HCT116 (cell line): ENCODE results near the gene PIP5K1A. TPM values are rescaled to one million over a fixed set of nuclear protein-coding genes. Genes with fewer than 3 reads are reported as not detected.

Experiments
- ATAC-seq: fragments of 200-7000 bp; cut with Tn5 transposase; 2 replicates; pipeline ENCODE4 v1.9.1; 2020; ENCODE audit warnings: mild to moderate bottlenecking, moderate library complexity
- BruUV-seq: library from RNA; stranded (reverse); fragments of 400-500 nt; replicated peaks from 2 replicates; lab custom pipeline; 2021; lab: Mats Ljungman, UMichigan
- CTCF ChIA-PET: fragments of 300-600 bp; sonication (Branson Sonifier 250); formaldehyde crosslinking; loops from one replicate; lab custom pipeline; 2021; ENCODE audit warnings: antibody characterized with exemption; lab: Charles Lee
- POLR2A ChIA-PET: fragments of 300-600, 350-600 bp; sonication (Branson Sonifier 250); formaldehyde crosslinking; loops from one replicate; lab custom pipeline; 2021; ENCODE audit warnings: antibody characterized with exemption; lab: Charles Lee
- RAD21 ChIA-PET, 2 experiments: fragments of 300-600 bp; sonication (Branson Sonifier 250); formaldehyde crosslinking; loops; one replicate each; lab custom pipeline; 2023; ENCODE audit warnings: low total read pairs in 2 of 2; ENCODE audit not compliant: uncharacterized antibody in 2 of 2, unreplicated experiment in 2 of 2, low non-redundant PET in 1 of 2; lab: Charles Lee
- DNase-seq: peaks from one replicate; pipeline ENCODE4 v3.0.0-alpha.2; 2010; ENCODE audit warnings: low read depth, low spot score
- H2AFZ ChIP-seq: fragments of 200-600 bp; shearing (Covaris generic), sonication (generic); 2 replicates; pipeline ENCODE4 v1.6.1; 2017; ENCODE audit warnings: low read depth, mixed run types, mixed read lengths, antibody characterized with exemption, low read length; ENCODE audit not compliant: poor library complexity, severe bottlenecking
- H3K27ac ChIP-seq: 2 replicates; pipeline ENCODE4 v1.5.1; 2012; ENCODE audit warnings: low read depth, low read length
- H3K27me3 ChIP-seq: fragments of 200-600 bp; sonication (generic); 2 replicates; pipeline ENCODE4 v1.6.1; 2016; ENCODE audit warnings: mixed run types, low read length, mixed read lengths; ENCODE audit not compliant: insufficient read depth
- H3K36me3 ChIP-seq, 2 experiments: fragments of 200-500 bp in 1 of 2; fragments of 200-600 bp in 1 of 2; sonication (Bioruptor generic) in 1 of 2; sonication (generic) in 1 of 2; 2 replicates each; pipeline versions ENCODE4 v1.5.1 to v1.6.1; 2014 to 2016; ENCODE audit warnings: low read length in 2 of 2, inconsistent platforms in 1 of 2, mixed read lengths in 1 of 2, mixed run types in 1 of 2; ENCODE audit not compliant: insufficient read depth in 2 of 2, control insufficient read depth in 1 of 2
- H3K4me1 ChIP-seq, 2 experiments: fragments of 200-600 bp in 1 of 2; sonication (generic) in 1 of 2; 2 replicates each; pipeline versions ENCODE4 v1.5.1 to v1.6.1; 2012 to 2017; ENCODE audit warnings: low read length in 2 of 2, inconsistent platforms in 1 of 2, mild to moderate bottlenecking in 1 of 2, mixed read lengths in 1 of 2, mixed run types in 1 of 2, moderate library complexity in 1 of 2; ENCODE audit not compliant: insufficient read depth in 2 of 2, control insufficient read depth in 1 of 2
- H3K4me2 ChIP-seq: fragments of 200-600 bp; sonication (generic); 2 replicates; pipeline ENCODE4 v1.6.1; 2017; ENCODE audit warnings: mixed run types, low read length, mixed read lengths
- H3K4me3 ChIP-seq, 2 experiments: fragments of 200-600 bp in 1 of 2; sonication (generic) in 1 of 2; replicated peaks in 1 of 2; 2 replicates each; pipeline ENCODE4 v1.5.1; 2011 to 2016; ENCODE audit warnings: low read length in 2 of 2, control low read depth in 1 of 2, low read depth in 1 of 2, mild to moderate bottlenecking in 1 of 2, mixed read lengths in 1 of 2, mixed run types in 1 of 2
- H3K79me2 ChIP-seq: fragments of 200-600 bp; sonication (generic); 2 replicates; pipeline ENCODE4 v1.6.1; 2017; ENCODE audit warnings: mild to moderate bottlenecking, mixed run types, low read length, moderate library complexity, mixed read lengths; ENCODE audit not compliant: insufficient read depth
- H3K9ac ChIP-seq: fragments of 200-600 bp; sonication (generic); 2 replicates; pipeline ENCODE4 v1.6.1; 2016; ENCODE audit warnings: low read length, mixed read lengths
- H3K9me2 ChIP-seq: fragments of 200-600 bp; sonication (generic), shearing (Covaris generic); 2 replicates; pipeline ENCODE4 v1.6.1; 2017; ENCODE audit warnings: mixed run types, mild to moderate bottlenecking, moderate library complexity; ENCODE audit not compliant: insufficient read depth
- H3K9me3 ChIP-seq, 2 experiments: fragments of 200-500 bp in 1 of 2; fragments of 200-600 bp in 1 of 2; sonication (Bioruptor generic) in 1 of 2; sonication (generic) in 1 of 2; 2 replicates each; pipeline ENCODE4 v1.6.1; 2014 to 2017; ENCODE audit warnings: low read length in 2 of 2, mixed read lengths in 2 of 2, inconsistent platforms in 1 of 2, low read depth in 1 of 2, mild to moderate bottlenecking in 1 of 2, mixed run types in 1 of 2, moderate library complexity in 1 of 2; ENCODE audit not compliant: control insufficient read depth in 1 of 2, insufficient read depth in 1 of 2
- H4K20me1 ChIP-seq: fragments of 200-600 bp; sonication (generic), shearing (Covaris generic); 2 replicates; pipeline ENCODE4 v1.6.1; 2017; ENCODE audit warnings: mixed run types, mild to moderate bottlenecking, moderate library complexity; ENCODE audit not compliant: insufficient read depth
- CBX3 ChIP-seq: IDR thresholded peaks from 2 replicates; pipeline ENCODE4 v1.6.1; 2012; ENCODE audit warnings: low read depth
- CEBPB ChIP-seq: IDR thresholded peaks from 2 replicates; pipeline ENCODE4 v1.6.1; 2012; ENCODE audit warnings: low read depth
- EGR1 ChIP-seq: IDR thresholded peaks from 2 replicates; pipeline ENCODE4 v1.6.1; 2012; ENCODE audit warnings: low read depth
- EZH2phosphoT487 ChIP-seq: fragments of 200-600 bp; IDR thresholded peaks from 2 replicates; pipeline ENCODE4 v1.6.1; 2018; ENCODE audit warnings: antibody characterized with exemption, borderline replicate concordance
- FOSL1 ChIP-seq: IDR thresholded peaks from 2 replicates; pipeline ENCODE4 v1.6.1; 2012; ENCODE audit warnings: low read depth
- POLR2A ChIP-seq: IDR thresholded peaks from 2 replicates; pipeline ENCODE4 v1.7.0; 2011; ENCODE audit warnings: borderline replicate concordance; ENCODE audit not compliant: insufficient read depth, insufficient read length; ENCODE audit errors: extremely low read depth
- POLR2AphosphoS5 ChIP-seq: IDR thresholded peaks from 2 replicates; pipeline ENCODE4 v1.6.1; 2011; ENCODE audit warnings: mild to moderate bottlenecking, low read depth, low read length, moderate library complexity
- RAD21 ChIP-seq: IDR thresholded peaks from 2 replicates; pipeline ENCODE4 v1.6.1; 2012; ENCODE audit warnings: low read depth, mild to moderate bottlenecking
- SP1 ChIP-seq: IDR thresholded peaks from 2 replicates; pipeline ENCODE4 v1.6.1; 2012; ENCODE audit warnings: low read depth
- SRF ChIP-seq: IDR thresholded peaks from 2 replicates; pipeline ENCODE4 v1.6.1; 2012; ENCODE audit warnings: low read depth
- TCF7L2 ChIP-seq: IDR thresholded peaks from 2 replicates; pipeline ENCODE4 v1.7.0; 2011; ENCODE audit warnings: borderline replicate concordance, inconsistent platforms; ENCODE audit not compliant: insufficient read depth, insufficient read length; ENCODE audit errors: extremely low read depth
- ZFX ChIP-seq: fragments of 450-650 bp; IDR thresholded peaks from 2 replicates; pipeline ENCODE4 v1.6.1; 2017
- ZNF274 ChIP-seq: fragments of 200-500 bp; sonication (Bioruptor generic); IDR thresholded peaks from 2 replicates; pipeline ENCODE4 v1.6.1; 2014; ENCODE audit warnings: mild to moderate bottlenecking, low read depth, low read length, inconsistent platforms
- intact Hi-C: fragments of 100-400 bp; cut with micrococcal nuclease; formaldehyde crosslinking; loops from 2 replicates; pipeline ENCODE4 v1.10.0; 2022
- total RNA-seq: library from RNA; stranded (reverse); gene quantifications from one replicate; pipeline ENCODE4 v1.2.1, GENCODE V29; 2021; ENCODE audit not compliant: unreplicated experiment
- TF ChIP-seq, protein P1 (sequence below): IDR thresholded peaks from 2 replicates; pipeline ENCODE4 v1.6.1; 2012
- TF ChIP-seq, protein P2 (sequence below): IDR thresholded peaks from 2 replicates; pipeline ENCODE4 v1.6.1; 2012; ENCODE audit warnings: low read depth
- TF ChIP-seq, protein P3 (sequence below): IDR thresholded peaks from 2 replicates; pipeline ENCODE4 v1.6.1; 2012
- TF ChIP-seq, protein P4 (sequence below), 3 experiments: fragments of 200-600 bp in 1 of 3; sonication (generic) in 1 of 3; IDR thresholded peaks in 2 of 3; conservative IDR thresholded peaks in 1 of 3; 2 replicates each; pipeline ENCODE4 v1.5.1; 2012 to 2017; ENCODE audit warnings: low read depth in 2 of 3, low read length in 2 of 3, antibody characterized with exemption in 1 of 3, borderline replicate concordance in 1 of 3, control low read depth in 1 of 3, mild to moderate bottlenecking in 1 of 3, mixed read lengths in 1 of 3, mixed run types in 1 of 3, moderate library complexity in 1 of 3; ENCODE audit not compliant: insufficient read depth in 1 of 3
- TF ChIP-seq, protein P5 (sequence below): IDR thresholded peaks from 2 replicates; pipeline ENCODE4 v1.6.1; 2011; ENCODE audit warnings: mild to moderate bottlenecking, low read length, moderate library complexity; ENCODE audit not compliant: insufficient replicate concordance; ENCODE audit errors: extremely low read depth

PIP5K1A gene
- total RNA-seq, 1 experiment from 2014 or later: 75.4 TPM

DNA sequence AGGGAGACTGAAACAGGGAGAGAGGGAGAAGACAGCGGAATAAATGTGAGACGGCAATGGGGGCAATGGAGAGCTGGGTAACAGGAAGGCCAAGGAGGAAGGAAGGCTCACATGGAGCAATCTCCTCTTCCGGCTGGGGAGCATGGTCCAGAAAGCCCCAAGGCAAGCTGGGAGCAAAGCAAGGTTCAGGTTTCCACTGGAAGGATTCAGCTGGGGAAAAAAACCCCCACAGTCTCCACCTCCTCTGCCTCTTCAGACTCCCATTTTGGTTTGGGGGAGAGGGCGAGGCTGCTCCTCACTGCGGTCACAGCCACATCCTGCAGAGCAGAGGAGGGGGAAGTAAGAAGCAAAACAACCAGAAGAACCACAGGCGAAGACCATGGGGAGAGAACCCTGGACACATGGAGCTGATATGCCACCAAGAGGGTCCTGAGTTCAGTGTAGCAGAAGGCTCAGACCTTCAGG lies 41.3 kb upstream of the PIP5K1A start:
- ChIA-PET CTCF (interaction anchor here (0.7 to 5.8 kb wide), 4 partner anchors 14 to 150 kb away, joined by 3 to 63 read pairs (median 3); partner anchors contain the start of gene MINDY1), POLR2A (no interaction called here), RAD21 (no interaction called here)
- BruUV-seq: no TSS peak
- intact Hi-C loops: no loop called here
- peaks cover 0 to 9% of the 10 kb centered on the region in 2 experiments; a peak in 2 of 4 replicates for H3K36me3 ChIP-seq
- no peak overlapping the region for H3K4me2 ChIP-seq
- no peak overlapping the region for H3K9ac ChIP-seq
- H3K79me2 ChIP-seq: no peaks in the 10 kb centered on the region
- no peak overlapping the region for H3K27ac ChIP-seq
- DNase-seq (no peak), ATAC-seq (no peak)
- no peaks in the 10 kb centered on the region for H3K9me2 ChIP-seq
- H4K20me1 ChIP-seq: no peaks in the 10 kb centered on the region
- no peaks in the 10 kb centered on the region for H3K9me3 ChIP-seq
- no peak overlapping the region for H3K4me3 ChIP-seq
- peaks cover 2 to 6% of the 10 kb centered on the region in 2 experiments; a peak in 3 of 4 replicates for H3K4me1 ChIP-seq
- H3K27me3 ChIP-seq: no peaks in the 10 kb centered on the region
- TF ChIP-seq, protein P1, sequence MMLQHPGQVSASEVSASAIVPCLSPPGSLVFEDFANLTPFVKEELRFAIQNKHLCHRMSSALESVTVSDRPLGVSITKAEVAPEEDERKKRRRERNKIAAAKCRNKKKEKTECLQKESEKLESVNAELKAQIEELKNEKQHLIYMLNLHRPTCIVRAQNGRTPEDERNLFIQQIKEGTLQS: no peak
- TF ChIP-seq EGR1 (no peak), FOSL1 (no peak), SRF (no peak), RAD21 (no peak), CBX3 (no peak), POLR2A (no peak), ZFX (no peak), ZNF274 (no peak), POLR2AphosphoS5 (no peak), CEBPB (no peak), EZH2phosphoT487 (no peak), TCF7L2 (no peak), SP1 (no peak)
- TF ChIP-seq, protein P2, sequence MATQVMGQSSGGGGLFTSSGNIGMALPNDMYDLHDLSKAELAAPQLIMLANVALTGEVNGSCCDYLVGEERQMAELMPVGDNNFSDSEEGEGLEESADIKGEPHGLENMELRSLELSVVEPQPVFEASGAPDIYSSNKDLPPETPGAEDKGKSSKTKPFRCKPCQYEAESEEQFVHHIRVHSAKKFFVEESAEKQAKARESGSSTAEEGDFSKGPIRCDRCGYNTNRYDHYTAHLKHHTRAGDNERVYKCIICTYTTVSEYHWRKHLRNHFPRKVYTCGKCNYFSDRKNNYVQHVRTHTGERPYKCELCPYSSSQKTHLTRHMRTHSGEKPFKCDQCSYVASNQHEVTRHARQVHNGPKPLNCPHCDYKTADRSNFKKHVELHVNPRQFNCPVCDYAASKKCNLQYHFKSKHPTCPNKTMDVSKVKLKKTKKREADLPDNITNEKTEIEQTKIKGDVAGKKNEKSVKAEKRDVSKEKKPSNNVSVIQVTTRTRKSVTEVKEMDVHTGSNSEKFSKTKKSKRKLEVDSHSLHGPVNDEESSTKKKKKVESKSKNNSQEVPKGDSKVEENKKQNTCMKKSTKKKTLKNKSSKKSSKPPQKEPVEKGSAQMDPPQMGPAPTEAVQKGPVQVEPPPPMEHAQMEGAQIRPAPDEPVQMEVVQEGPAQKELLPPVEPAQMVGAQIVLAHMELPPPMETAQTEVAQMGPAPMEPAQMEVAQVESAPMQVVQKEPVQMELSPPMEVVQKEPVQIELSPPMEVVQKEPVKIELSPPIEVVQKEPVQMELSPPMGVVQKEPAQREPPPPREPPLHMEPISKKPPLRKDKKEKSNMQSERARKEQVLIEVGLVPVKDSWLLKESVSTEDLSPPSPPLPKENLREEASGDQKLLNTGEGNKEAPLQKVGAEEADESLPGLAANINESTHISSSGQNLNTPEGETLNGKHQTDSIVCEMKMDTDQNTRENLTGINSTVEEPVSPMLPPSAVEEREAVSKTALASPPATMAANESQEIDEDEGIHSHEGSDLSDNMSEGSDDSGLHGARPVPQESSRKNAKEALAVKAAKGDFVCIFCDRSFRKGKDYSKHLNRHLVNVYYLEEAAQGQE: no peak
- TF ChIP-seq, protein P3, sequence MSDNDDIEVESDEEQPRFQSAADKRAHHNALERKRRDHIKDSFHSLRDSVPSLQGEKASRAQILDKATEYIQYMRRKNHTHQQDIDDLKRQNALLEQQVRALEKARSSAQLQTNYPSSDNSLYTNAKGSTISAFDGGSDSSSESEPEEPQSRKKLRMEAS: no peak
- TF ChIP-seq, protein P4, sequence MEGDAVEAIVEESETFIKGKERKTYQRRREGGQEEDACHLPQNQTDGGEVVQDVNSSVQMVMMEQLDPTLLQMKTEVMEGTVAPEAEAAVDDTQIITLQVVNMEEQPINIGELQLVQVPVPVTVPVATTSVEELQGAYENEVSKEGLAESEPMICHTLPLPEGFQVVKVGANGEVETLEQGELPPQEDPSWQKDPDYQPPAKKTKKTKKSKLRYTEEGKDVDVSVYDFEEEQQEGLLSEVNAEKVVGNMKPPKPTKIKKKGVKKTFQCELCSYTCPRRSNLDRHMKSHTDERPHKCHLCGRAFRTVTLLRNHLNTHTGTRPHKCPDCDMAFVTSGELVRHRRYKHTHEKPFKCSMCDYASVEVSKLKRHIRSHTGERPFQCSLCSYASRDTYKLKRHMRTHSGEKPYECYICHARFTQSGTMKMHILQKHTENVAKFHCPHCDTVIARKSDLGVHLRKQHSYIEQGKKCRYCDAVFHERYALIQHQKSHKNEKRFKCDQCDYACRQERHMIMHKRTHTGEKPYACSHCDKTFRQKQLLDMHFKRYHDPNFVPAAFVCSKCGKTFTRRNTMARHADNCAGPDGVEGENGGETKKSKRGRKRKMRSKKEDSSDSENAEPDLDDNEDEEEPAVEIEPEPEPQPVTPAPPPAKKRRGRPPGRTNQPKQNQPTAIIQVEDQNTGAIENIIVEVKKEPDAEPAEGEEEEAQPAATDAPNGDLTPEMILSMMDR (IDR thresholded peaks at IDR 0.05 in 2 of 3, conservative IDR thresholded peaks at IDR 0.05 in 1 of 3; ENCODE audit: borderline replicate concordance in 1 of 3, insufficient read depth in 1 of 3, low read depth in 2 of 3, low read length in 2 of 3): no peak
- TF ChIP-seq, protein P5, sequence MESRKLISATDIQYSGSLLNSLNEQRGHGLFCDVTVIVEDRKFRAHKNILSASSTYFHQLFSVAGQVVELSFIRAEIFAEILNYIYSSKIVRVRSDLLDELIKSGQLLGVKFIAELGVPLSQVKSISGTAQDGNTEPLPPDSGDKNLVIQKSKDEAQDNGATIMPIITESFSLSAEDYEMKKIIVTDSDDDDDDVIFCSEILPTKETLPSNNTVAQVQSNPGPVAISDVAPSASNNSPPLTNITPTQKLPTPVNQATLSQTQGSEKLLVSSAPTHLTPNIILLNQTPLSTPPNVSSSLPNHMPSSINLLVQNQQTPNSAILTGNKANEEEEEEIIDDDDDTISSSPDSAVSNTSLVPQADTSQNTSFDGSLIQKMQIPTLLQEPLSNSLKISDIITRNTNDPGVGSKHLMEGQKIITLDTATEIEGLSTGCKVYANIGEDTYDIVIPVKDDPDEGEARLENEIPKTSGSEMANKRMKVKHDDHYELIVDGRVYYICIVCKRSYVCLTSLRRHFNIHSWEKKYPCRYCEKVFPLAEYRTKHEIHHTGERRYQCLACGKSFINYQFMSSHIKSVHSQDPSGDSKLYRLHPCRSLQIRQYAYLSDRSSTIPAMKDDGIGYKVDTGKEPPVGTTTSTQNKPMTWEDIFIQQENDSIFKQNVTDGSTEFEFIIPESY: no peak
- no peak overlapping the region for H2AFZ ChIP-seq
